HG02642 (cell line): ENCODE results near the gene SHOX.

Source experiments
- ATAC-seq: cut with Tn5 transposase; IDR thresholded peaks from one replicate; pipeline ENCODE4 v1.9.1; 2021; ENCODE audit warnings: mild to moderate bottlenecking; ENCODE audit not compliant: unreplicated experiment, poor library complexity

The SHOX gene

DNA sequence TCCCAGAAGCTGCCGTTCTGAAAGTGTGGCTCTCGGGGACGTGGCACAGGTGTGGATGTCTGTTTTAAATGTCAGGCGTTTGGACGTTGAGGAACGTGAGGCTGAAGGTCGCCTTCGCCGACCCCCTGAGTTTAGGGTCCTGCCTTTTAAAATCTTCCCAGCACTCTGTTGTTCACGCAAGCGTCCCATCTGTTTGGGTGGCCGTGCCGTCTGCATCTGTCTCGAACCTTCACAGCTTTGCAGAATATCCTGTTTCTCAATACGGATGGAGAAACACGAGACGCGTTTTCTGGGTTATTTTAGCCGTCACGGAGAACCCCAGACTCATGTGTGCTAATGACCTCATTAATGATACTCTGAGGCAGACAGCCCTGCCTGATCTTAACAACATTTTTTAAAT is 31.5 kb downstream of the SHOX start:
- ATAC-seq: no peak

DNA sequence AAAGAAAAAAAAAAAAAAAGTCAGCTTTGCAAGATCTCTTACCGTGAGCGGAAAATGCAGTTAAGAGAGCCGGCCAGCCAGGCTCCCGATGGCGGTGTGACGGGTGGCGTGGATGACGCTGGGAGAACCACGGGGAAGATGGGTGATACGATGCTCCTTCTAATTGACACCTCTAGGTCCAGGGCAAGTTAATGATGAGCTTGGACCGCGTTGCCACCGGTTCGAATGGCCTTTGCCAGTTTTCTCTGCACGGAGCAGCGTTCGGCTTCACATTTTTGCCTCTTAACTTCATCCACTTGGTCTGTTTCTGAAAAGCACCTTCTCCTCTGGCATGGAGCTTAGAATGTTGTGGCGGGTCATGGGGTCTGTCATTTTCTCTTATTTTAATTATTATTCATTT is 33.2 kb downstream of the SHOX start:
- no peak for ATAC-seq

DNA sequence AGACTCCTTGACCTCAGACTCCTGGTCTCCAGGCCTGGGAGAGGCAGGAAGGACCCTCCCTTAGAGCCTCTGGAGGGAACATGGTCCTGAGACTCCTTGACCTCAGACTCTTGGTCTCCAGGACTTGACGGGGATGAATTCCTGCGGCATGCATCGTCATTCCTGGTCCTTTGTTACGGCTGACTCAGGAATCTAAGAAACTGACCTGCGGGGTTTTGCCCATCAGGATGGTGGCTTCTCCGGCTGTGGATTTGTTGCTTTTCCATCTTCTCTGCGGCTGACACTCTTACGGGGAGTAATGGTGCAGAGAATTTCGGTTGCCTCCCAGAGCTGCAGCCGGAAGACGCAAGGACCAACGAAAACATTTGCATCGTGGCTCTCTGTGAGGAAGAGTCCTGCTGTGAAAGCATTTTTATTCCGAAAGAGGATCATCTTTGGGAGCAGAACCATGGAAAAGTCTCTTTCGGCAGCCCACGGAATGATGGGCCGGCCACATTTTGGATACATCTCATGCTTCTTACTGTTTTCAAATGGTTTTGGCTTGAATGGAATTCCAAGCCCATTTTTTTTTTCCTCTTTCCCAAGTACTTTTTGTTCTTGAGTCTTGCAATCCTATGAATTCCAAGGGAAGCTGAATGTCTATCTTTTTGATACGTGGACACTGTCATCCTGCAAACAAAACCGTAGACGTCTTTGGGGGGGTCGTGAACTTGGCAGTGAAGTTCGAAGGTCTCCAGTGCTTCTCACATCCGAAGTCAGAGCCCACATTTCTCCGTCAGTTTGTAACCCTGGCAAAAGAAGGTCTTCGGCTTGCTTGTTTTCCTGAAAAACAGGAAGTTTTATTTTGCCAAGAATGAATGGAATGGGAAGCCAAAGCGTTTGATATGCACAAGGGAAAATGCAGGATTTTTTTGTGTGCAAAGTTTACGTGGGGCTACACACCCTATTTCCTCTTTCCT is 36.5 kb downstream of the SHOX start:
- no peak for ATAC-seq

DNA sequence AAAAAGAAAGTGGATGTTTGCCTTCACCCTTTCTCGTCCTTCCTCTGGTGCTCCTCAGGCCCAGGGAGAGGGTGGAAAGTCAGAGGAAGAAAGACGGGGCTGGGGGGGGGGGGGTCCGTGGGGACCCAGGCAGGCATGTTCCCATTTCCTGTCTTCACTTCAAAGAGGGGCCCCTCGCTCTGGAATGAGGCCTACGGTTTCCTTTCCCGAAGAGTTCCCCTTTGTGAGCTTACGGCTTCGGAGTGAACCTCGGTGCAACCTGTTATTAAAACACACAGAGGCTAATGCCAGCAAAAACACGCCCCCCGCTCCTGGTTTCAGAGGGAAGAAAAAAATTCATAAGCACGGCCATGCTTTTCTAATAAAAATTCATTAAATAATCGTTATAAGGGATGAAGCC is 40.1 kb downstream of the SHOX start:
- no peak for ATAC-seq

DNA sequence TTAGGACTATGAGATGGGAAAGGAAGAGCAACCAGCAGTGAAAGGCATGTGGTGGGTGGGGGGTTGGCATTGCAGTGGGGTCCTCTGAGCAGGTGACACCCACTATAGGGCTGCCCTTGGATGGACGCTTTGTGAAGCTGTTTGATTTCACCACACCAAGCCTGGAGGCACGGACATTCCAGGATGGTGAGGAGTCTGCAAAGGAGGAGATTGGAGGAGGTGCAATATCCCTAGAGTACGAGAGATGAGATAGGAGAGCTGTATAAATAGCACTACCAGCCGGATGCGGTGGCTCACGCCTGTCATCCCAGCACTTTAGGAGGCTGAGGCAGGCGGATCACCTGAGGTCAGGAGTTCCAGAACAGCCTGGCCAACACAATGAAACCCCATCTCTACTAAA is 42.3 kb downstream of the SHOX start:
- no peak for ATAC-seq

DNA sequence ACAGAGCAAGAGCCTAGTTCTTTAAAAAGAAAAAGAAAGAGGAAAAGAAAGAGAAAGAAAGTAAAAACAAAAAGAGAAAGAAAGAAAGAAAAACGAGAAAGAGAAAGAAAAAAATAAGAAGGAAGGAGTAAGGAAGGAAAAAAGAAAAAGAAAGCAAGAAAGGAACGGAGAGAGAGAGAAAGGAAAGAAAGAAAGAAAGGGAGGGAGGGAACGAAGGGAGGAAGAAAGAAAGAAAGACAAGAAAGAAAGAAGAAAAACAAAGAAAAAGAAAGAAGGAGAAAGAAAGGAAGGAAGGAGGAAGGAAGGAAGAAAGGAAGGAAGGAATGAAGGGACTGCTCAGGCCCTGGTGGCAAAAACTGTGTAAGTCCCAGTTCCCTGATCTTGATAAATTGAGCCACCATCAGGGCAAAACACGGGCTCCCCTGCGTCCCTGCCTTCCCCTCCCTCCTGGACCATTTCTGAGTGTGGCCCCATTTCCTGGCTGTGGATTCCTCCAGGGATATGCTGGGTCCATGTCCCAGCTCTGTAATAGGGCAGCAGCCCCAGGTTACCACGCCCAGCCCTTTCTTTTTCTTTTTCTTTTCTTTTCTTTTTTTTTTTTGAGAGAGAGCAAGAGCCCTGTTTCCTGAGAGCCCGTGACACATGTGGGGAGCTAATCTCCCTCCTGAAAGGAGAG is 44.8 kb downstream of the SHOX start:
- no peak for ATAC-seq

DNA sequence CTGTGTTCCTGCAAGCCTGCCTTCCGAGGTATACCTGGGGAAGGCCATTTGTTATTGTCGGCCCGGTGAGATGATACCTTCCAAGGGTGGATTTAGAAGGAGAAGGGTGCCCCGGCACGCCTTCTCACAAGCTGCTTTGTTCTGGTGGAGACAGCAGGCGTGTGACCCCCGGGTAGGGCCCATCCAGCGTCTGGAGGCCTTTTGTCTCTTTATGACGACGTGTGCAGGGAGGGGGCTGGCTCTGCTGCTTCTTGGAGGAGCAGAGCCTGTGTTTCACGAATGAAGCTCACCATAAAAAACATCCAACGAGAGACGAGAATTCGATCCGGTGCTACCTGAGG is 45.3 kb downstream of the SHOX start:
- ATAC-seq: no peak

DNA sequence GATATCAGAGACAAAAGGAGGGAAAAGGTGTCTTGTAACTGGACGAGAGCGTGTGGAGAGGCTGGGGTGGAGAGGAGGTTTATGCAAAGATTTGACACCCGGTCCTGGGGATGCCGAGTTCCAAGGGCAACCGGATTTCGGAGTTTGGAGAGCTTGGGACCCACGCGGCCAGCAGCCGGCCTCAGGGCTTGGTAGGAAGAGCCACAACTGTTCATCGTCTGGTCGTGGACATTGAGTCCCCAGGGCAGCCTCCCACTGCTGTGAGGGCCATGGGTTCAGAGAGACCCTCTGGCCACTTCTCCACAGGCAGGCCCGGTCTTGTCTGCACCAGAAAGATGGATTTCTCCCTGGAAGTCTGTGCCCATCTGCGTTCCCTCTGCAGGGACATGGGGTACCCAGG is 46.8 kb downstream of the SHOX start:
- ATAC-seq: no peak

DNA sequence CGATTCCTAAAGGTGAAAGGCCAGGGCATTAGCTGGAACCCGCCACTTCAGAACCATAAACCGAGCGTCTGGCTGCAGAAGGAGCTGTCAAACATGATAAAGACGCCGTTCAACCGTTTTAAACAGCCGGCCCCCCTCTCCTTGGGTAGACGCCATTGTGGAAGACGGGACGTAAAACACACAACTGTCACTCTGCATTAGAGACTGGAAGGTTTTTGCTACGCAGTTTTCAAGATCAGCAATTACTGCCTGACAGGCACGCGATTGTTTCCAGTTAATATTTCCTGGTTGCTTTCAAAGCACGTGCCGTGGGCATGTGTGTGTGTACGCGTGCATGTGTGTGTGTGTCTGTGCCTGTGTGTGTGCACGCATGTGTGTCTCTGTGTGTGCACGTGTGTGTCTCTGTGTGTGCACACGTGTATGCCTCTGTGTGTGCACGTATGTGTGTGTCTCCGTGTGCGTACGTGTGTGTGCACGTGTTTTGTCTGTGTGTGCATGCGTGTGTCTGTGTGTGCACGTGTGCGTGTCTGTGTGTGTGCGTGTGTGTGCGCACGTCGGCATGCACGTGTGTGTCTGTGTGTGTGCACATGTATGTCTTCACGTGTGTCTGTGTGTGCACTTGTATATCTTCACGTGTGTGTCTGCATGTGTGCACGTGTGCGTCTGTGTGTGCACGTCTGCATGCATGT is 48.8 kb downstream of the SHOX start:
- no peak for ATAC-seq

DNA sequence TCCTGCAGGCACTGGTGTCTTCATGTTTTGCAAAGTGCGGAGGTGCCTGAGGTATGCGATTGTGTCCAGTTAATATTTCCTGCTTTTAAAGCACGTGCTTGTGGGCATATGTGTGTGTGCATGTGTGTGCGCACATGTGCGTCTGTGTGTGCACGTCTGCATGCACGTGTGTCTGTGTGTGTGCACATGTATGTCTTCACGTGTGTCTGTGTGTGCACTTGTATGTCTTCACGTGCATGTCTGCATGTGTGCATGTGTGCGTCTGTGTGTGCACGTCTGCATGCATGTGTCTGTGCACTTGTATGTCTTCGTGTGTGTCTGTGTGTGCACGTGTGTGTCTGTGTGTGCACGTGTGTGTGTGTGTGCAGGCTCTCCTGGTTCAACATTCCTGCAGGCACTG is 49.5 kb downstream of the SHOX start:
- ATAC-seq: no peak

DNA sequence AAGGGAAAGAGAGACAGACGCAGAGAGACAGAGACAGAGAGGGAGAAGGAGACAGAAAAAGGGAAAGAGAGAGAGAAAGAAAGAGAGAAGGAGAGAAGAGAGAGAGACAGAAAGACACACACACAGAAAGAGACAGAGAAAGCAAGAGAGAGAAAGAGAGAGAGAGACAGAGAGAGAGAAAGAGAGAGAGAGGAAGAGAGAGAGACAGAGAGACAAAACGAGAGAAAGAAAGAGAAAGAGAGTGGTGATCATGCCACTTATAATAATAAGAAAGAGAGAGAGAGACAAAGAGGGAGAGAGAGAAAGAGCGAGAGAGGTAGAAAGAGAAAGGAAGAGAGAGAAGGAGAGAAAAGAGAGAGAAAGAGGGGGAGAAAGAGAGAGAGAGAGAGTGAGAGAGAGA is 51.4 kb downstream of the SHOX start:
- no peak for ATAC-seq

DNA sequence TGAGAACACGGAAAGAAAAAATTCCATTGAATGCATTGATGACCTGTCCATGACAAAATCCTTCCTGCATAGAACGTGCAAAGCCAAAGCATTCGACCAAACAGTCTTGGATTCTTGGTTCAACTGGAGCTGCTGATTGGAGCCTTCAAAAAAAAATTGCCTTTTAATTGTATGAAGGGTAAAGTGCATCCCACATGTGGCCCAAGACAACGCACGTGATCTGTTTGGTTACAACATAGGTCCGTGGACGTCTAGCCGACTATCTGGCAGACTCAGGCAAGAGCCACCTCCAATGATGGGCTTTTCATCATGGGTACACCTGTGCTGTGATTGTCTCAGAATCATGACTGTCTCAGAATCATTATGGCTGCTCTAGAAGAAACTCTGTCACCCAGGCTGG is 52.3 kb downstream of the SHOX start:
- no peak for ATAC-seq

DNA sequence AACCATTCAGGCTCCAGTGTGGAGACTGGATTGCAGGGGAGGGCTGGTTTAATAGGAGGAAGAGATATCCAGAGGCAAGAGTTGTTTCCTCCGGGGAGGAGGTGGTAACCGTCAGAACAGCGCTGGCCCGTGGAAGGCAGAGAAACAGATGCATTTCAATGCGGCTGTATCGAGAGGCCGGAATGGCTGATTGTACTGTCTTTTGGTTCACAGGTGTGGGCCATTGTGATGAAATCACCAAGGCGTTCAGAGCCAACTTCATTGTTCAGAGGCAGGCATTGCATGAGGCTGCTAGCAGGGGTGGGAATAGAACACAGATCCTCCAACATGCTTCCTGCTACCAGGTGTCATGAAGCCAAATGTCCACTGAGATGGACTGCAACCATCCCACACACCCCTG is 53.0 kb downstream of the SHOX start:
- ATAC-seq: no peak

DNA sequence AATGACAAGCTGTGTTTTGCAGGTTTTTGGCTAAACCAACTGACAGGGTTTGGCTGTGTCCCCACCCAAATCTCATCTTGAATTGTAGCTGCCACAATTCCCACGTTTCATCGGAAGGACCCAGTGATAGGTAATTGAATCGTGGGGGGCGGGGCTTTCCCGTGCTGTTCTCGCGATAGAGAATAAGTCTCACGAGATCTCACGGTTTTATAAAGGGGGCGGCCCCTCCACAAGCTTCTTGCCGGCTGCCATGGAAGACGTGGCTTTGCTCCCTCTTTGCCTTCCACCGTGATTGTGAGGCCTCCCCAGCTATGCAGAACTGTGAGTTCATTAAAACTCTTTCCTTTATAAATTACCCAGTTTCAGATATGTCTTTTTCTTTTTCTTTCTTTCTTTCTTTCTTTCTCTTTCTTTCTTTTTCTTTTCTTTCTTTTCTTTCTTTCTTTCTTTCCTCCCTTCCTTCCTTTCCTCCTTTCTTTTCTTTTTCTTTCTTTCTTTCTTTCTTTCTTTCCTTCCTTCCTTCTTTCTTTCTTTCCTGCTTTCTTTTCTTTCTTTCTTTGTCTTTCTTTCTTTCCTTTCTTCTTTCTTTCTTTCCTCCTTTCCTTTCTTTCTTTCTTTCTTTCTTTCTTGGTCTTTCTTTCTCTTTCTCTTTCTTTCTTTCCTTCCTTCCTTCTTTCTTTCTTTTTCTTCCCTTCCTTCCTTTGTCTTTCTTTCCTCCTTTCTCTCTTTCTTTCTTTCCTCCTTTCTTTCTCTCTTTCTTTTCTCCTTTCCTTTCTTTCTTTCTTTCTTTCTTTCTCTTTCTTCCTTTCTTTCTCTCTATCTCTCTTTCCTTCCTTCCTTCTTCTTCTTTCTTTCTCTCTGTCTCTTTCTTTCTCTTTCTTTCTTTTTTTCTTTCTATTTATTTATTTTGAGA is 54.8 kb downstream of the SHOX start:
- no peak for ATAC-seq

DNA sequence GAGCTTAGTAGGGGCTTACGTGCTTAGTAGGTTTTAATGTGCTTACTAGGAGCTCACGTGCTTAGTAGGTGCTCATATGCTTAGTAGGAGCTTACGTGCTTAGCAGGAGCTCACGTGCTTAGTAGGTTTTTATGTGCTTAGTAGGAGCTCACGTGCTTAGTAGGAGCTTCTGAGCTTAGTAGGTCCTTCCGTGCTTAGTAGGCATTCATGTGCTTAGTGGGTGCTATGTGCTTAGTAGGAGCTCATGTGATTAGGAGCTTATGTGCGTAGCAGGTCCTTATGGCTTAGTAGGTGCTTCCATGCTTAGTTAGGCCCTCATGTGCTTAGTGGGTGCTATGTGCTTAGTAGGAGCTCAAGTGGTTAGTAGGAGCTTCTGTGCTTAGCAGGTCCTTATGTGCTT is 59.4 kb downstream of the SHOX start:
- no peak for ATAC-seq

DNA sequence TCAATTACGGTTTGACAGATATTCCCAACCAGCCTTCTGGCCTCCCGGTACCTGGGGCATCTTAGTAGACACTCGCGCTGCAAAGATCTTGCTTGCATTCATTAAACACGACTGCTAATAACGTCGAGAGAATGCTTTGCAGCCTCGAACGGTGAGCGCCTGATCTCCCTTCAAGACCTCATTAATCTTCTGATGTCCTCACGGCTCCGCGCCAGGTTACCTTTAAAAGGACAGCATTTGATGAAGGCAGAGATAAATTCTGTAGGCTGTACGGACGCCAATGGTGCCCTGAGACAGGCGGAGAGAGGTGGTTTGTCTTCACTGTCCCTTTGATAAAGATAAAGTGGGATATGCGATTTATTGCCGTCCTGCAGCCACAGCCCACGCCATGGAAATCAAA is 64.2 kb downstream of the SHOX start:
- ATAC-seq: no peak

DNA sequence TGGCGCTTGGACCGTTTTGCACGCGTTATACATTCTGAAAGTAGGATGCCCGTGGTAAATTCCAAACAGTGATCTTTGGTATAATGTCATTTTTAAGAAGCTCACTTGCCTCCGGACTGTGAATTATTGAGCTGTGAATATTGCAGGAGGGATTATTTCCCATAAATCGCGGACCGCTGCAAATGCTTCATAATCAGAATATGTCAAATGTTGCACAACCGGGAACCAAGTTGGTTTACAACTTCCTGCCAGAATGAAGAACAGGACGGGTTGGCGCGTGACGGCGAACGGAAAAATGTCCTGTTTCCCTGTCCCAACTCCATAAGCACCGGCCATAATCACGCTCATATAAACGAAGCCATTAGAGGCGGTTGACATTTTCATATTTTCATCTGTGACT is 67.6 kb downstream of the SHOX start:
- no peak for ATAC-seq

DNA sequence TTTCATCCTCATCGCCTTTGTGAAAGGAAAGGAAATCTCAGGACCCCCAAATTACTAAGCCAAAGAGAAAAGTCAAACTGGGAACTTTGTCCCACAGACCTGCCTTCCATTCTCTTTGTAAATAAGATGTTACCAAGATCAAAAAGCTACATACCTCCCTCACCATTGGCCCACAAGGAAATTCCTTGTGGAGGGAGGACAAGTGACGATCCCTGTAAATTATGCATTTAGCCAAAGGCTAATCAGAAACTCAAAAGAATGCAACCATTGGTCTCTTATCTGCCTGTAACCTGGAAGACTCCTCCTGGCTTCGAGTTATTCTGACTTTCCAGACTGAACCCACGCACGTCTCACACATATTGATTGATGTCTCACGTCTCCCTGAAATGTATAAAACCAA is 70.3 kb downstream of the SHOX start:
- no peak for ATAC-seq

DNA sequence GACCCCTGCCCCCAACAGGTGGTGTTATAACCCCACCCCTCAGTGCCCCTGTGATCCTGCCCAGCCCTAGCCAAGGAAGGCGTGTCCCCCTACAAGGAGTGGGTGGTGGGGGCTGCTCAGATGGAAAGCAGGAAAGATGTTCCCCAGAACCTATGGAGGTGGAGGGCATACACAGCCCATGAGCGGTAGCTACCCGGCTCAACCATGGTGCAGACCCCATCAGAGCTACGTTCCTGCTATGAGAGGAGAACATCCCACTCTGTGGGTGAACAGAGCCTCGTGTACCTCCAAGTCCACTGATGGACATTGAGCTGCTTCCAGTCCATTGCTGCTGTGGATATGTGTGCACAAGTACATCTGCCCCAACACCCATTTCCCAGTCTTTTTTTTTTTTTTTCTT is 71.1 kb downstream of the SHOX start:
- no peak for ATAC-seq

DNA sequence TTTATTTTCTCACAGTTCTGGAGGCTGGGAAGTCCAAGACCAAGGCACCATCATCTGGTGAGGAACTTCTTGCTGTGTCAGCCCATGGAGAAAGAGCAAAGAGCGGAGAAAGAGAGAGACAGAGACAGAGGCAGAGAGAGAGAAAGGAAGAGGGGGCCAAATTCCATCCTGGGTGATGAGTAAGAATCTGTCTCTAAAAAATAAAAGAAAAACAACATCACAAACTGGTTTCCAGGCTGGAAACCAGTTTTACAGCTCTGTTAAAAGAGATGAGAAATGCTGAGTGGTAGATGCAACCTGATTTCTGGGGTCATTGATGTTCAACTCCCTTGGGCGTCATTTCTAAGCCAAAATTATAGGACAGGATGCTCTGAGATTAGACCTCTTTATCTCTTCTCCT is 72.9 kb downstream of the SHOX start:
- no peak for ATAC-seq
